Suprapubic skin (tissue), 4 donors: ENCODE results near the gene DDX1. TPM values are rescaled to one million over a fixed set of nuclear protein-coding genes. Genes with fewer than 3 reads are reported as not detected.

Source experiments
- DNase-seq, 2 donors: peaks; one replicate each; pipeline ENCODE4 v3.0.0-alpha.2; 2019; ENCODE audit warnings: low spot score in 2 of 2
- H3K27ac ChIP-seq: fragments of 200-600 bp; sonication (generic); one replicate; pipeline ENCODE4 v1.5.1; 2019
- H3K27me3 ChIP-seq: fragments of 200-600 bp; sonication (generic); one replicate; pipeline ENCODE4 v1.5.1; 2019
- H3K36me3 ChIP-seq: fragments of 200-600 bp; sonication (generic); one replicate; pipeline ENCODE4 v1.5.1; 2019
- H3K4me1 ChIP-seq: fragments of 200-600 bp; sonication (generic); one replicate; pipeline ENCODE4 v1.5.1; 2019
- H3K4me3 ChIP-seq: fragments of 200-600 bp; sonication (generic); one replicate; pipeline ENCODE4 v1.5.1; 2019; ENCODE audit warnings: mild to moderate bottlenecking
- H3K9me3 ChIP-seq: fragments of 200-600 bp; sonication (generic); one replicate; pipeline ENCODE4 v1.5.1; 2019
- EP300 ChIP-seq: sonication (generic); formaldehyde crosslinking; IDR thresholded peaks from one replicate; pipeline ENCODE4 v1.6.1; 2017; ENCODE audit warnings: antibody characterized with exemption
- POLR2A ChIP-seq, 2 donors: fragments of 450-650 bp; IDR thresholded peaks; one replicate each; pipeline ENCODE4 v1.6.1; 2017; ENCODE audit warnings: antibody characterized with exemption in 2 of 2, mild to moderate bottlenecking in 2 of 2, moderate library complexity in 2 of 2
- POLR2AphosphoS5 ChIP-seq, 3 donors: sonication (generic); formaldehyde crosslinking; IDR thresholded peaks; one replicate each; pipeline ENCODE4 v1.6.1; 2017; ENCODE audit warnings: antibody characterized with exemption in 3 of 3
- WGBS: methylation state at CpG from one replicate; pipeline ENCODE4 v1.1.5; 2018; 5-methylcytosine and 5-hydroxymethylcytosine counted together
- total RNA-seq, 4 donors: library from RNA; depleted of rRNA; stranded (reverse); fragments of >200 nt; gene quantifications; one replicate each; pipeline ENCODE4 v1.1.0, GENCODE V29; 2016
- TF ChIP-seq, protein P1 (sequence below), 2 donors: fragments of 200-600 bp in 1 of 2; fragments of 450-650 bp in 1 of 2; sonication (generic) in 1 of 2; IDR thresholded peaks; one replicate each; pipeline ENCODE4 v1.5.1; 2016 to 2019; ENCODE audit warnings: antibody characterized with exemption in 2 of 2, mild to moderate bottlenecking in 1 of 2, moderate library complexity in 1 of 2

Gene DDX1
- total RNA-seq, 4 donors from 2014 or later, result 40.9 to 62.1 (median 51.8) TPM

DNA sequence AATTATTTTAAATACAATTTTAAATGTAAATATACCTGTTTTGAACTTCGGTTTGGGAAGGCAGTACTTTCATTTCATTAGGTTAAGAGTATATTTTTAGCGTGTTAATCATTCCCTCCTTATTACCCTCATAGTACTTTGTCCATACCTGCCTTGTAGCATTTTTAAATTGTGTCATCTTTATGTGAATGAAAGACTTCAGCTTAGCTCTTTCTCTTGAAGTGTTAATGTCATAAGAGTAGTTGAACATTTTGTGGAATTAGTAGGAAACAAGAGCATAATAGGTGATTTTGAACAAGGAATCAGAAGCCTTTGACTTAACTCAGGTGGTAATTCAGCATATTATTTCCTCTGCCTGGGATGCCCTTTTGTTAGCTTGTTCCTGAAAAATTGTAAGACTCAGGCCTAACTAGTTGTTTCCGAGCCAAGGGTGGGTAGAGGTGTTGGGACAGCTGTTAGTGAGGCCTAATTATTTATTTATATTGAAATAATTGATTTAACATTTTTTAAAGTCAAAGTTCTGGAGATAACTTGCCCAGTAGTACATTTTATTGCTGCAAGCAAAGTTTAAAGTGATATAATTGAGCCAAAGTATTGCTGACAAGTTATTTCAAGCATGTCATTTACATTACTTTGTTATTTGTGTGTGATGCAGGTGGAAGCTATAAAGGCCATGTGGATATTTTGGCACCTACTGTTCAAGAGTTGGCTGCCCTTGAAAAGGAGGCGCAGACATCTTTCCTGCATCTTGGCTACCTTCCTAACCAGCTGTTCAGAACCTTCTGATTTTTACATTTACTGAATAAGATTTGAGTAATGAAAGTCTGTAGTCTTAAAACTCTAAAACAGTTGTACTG is 38.7 kb downstream of the DDX1 start:
- no peak for DNase-seq
- Histone ChIP-seq H3K27me3 (no peaks in the 10 kb centered on the region), H3K4me3 (no peak overlapping the region), H3K27ac (no peak overlapping the region), H3K4me1 (peaks cover 10% of the 10 kb centered on the region), H3K9me3 (no peaks in the 10 kb centered on the region), H3K36me3 (peaks cover 84% of the 10 kb centered on the region)
- WGBS, result 51% methylated on average over 4 of the region's 4 CpGs
- no peak for TF ChIP-seq POLR2AphosphoS5 (IDR thresholded peaks at IDR 0.05)

DNA sequence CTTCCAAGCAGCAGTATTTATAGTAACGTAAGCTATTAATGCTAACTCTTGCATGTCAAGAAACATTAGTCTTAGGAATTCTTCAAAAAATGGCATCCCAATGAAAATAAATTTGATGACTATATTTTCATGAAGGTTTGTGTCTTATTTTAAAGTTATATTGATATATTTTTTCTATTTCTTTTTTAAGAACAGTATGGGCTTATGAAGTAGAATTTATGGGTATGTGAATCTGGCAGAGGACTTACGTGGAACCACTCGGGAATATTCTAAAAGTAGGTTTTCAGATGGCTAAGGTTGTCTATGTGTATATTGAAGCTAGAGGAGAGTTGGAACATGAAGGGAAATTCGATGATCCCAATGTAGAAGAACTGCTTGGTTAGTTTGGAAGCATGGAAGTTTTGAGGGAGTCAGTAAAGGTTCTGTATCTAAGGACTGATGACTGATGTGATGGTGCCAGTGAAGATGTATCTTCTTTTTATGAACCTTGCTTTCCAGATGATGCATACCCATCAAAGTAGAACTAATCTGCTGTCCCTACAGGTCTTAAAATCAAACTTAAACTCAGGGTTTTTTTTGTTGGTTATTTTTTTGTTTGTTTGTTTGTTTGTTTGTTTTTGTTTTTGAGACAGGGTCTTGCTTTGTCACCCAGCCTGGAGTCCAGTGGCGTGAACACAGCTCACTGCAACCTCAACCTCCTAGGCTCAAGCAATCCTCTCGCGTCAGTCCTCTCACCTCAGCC is 39.5 kb downstream of the DDX1 start:
- TF ChIP-seq POLR2A (IDR thresholded peaks at IDR 0.05) (no peak), EP300 (no peak), POLR2AphosphoS5 (IDR thresholded peaks at IDR 0.05) (no peak)
- TF ChIP-seq, protein P1, sequence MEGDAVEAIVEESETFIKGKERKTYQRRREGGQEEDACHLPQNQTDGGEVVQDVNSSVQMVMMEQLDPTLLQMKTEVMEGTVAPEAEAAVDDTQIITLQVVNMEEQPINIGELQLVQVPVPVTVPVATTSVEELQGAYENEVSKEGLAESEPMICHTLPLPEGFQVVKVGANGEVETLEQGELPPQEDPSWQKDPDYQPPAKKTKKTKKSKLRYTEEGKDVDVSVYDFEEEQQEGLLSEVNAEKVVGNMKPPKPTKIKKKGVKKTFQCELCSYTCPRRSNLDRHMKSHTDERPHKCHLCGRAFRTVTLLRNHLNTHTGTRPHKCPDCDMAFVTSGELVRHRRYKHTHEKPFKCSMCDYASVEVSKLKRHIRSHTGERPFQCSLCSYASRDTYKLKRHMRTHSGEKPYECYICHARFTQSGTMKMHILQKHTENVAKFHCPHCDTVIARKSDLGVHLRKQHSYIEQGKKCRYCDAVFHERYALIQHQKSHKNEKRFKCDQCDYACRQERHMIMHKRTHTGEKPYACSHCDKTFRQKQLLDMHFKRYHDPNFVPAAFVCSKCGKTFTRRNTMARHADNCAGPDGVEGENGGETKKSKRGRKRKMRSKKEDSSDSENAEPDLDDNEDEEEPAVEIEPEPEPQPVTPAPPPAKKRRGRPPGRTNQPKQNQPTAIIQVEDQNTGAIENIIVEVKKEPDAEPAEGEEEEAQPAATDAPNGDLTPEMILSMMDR (IDR thresholded peaks at IDR 0.05), result no peak
- 73% methylated on average over 7 of the region's 7 CpGs for WGBS
- no peak overlapping the region for H3K27ac ChIP-seq
- no peaks in the 10 kb centered on the region for H3K27me3 ChIP-seq
- peaks cover 10% of the 10 kb centered on the region for H3K4me1 ChIP-seq
- H3K36me3 ChIP-seq, result peaks cover 86% of the 10 kb centered on the region
- DNase-seq, result no peak
- no peaks in the 10 kb centered on the region for H3K9me3 ChIP-seq
- H3K4me3 ChIP-seq, result no peak overlapping the region

DNA sequence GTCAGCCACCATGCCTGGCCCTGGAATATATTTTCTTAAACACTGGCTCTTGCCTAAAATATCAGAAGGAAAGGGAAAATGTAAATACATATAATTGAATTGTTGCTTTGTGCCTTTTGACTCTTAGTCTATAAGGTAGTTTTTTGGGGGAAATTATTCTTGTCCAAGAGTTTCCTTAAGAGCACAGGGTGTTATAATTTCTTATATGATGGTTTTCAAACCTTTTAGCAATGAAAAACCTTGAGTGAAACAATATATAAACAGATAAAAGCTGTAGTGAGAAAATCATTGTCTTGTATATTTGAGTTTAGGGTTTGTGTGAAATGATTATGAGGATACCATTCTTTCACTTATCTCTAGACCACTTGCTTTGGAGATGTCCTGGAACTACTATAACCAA is 40.2 kb downstream of the DDX1 start:
- DNase-seq, result no peak
- Histone ChIP-seq H3K4me1 (peaks cover 10% of the 10 kb centered on the region), H3K36me3 (peaks cover 79% of the 10 kb centered on the region), H3K27ac (no peak overlapping the region), H3K27me3 (no peaks in the 10 kb centered on the region), H3K9me3 (no peaks in the 10 kb centered on the region), H3K4me3 (no peak overlapping the region)
- TF ChIP-seq EP300 (no peak), POLR2A (IDR thresholded peaks at IDR 0.05) (no peak), POLR2AphosphoS5 (IDR thresholded peaks at IDR 0.05) (no peak)
- TF ChIP-seq, protein P1 (IDR thresholded peaks at IDR 0.05), result no peak

DNA sequence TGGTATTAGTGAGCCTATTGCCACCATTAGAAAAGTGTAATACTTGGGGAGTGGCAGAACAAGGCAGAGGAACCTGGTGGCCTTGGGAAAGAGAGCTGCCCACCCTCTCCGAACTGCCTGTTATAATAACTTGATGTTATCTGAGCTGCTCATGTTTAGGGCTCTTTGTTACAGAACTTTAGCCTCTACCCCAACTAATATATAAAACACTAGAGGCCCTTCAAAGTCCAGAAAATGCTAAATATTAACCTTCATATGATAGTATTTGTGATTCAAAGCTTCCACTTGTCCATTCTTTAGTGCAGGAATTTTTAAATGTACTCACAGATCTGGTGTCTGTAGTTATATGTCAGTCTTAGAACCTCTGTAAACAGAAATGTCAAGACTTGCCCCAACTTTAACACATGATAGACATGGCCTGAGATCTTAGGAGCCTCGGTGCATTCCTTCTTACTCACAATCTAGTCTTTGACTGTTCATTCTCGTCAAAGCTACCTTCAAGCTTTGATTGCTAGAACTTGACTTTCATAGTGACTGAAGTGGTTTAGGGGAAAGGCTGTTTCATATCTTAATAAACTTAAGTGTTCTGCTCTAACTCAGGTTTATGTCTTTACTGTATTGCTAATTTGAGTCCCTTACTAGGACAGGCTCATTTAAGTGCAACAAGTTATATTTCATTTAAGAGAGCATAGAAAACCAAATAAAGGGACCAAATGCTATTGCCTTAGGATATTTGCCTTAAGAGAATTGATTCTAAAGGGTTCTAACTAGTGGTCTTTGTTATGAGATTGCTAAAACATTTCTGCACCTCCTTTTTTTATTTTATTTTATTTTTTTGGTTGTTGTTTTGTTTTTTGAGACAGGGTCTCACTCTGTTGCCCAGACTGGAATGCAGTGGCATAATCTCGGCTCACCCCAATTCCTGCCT is 41.6 kb downstream of the DDX1 start:
- H3K4me1 ChIP-seq, result peaks cover 17% of the 10 kb centered on the region
- H3K27ac ChIP-seq, result no peak overlapping the region
- peaks cover 67% of the 10 kb centered on the region for H3K36me3 ChIP-seq
- 79% methylated on average over 4 of the region's 4 CpGs for WGBS
- H3K4me3 ChIP-seq, result no peak overlapping the region
- no peak for DNase-seq
- H3K9me3 ChIP-seq, result no peaks in the 10 kb centered on the region
- TF ChIP-seq POLR2A (IDR thresholded peaks at IDR 0.05), result no peak
- no peak for TF ChIP-seq POLR2AphosphoS5 (IDR thresholded peaks at IDR 0.05)
- TF ChIP-seq EP300, result no peak
- TF ChIP-seq, protein P1 (IDR thresholded peaks at IDR 0.05), result no peak
- no peaks in the 10 kb centered on the region for H3K27me3 ChIP-seq

DNA sequence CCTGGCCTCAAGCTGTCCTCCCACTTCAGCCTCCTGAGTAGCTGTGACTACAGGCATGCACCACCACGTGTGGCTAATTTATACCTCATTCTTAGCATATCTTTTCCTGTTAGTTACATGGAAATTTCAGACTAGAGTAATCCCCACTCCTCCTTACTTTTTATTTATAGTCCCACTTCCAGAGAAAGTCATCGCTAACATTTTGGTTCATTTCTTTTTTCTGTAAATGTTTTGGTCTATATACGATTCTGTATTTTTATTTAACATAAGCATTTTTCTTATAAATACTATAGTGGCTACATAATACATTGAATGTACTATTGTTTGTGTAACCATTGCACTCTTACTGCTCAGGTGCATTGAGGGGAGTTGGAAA is 42.3 kb downstream of the DDX1 start:
- 78% methylated on average over 3 of the region's 3 CpGs for WGBS
- Histone ChIP-seq H3K27me3 (no peaks in the 10 kb centered on the region), H3K4me1 (peaks cover 17% of the 10 kb centered on the region), H3K9me3 (no peaks in the 10 kb centered on the region), H3K36me3 (peaks cover 61% of the 10 kb centered on the region), H3K27ac (no peak overlapping the region), H3K4me3 (no peak overlapping the region)
- DNase-seq, result no peak
- TF ChIP-seq EP300, result no peak
- TF ChIP-seq POLR2AphosphoS5 (IDR thresholded peaks at IDR 0.05), result no peak
- TF ChIP-seq POLR2A (IDR thresholded peaks at IDR 0.05), result no peak
